DOHH2 (cell line): ENCODE data around the gene NEURL3.

Source experiments
- H3F3A ChIP-seq: fragments of 200-600 bp; sonication (generic), shearing (Covaris generic); 2 replicates; pipeline ENCODE4 v1.6.0; 2016; ENCODE audit warnings: antibody characterized with exemption, mild to moderate bottlenecking; ENCODE audit not compliant: control insufficient read depth, insufficient read depth
- H3K27ac ChIP-seq: fragments of 200-600 bp; sonication (generic); 2 replicates; pipeline ENCODE4 v1.5.1; 2014; ENCODE audit warnings: low read depth, mild to moderate bottlenecking, low read length, moderate library complexity
- H3K27me3 ChIP-seq: fragments of 200-600 bp; sonication (generic); 2 replicates; pipeline ENCODE4 v1.6.1; 2014; ENCODE audit warnings: mild to moderate bottlenecking, low read length, mixed read lengths; ENCODE audit not compliant: control insufficient read depth
- H3K36me3 ChIP-seq: fragments of 200-600 bp; sonication (generic); 2 replicates; pipeline ENCODE4 v1.6.1; 2014; ENCODE audit warnings: mild to moderate bottlenecking, low read length, moderate library complexity, mixed read lengths; ENCODE audit not compliant: control insufficient read depth
- H3K4me1 ChIP-seq: fragments of 200-600 bp; sonication (generic); 2 replicates; pipeline ENCODE4 v1.6.1; 2014; ENCODE audit warnings: mild to moderate bottlenecking, low read length, mixed read lengths; ENCODE audit not compliant: control insufficient read depth
- H3K4me2 ChIP-seq: fragments of 200-600 bp; sonication (generic); 2 replicates; pipeline ENCODE4 v1.6.0; 2014; ENCODE audit warnings: mild to moderate bottlenecking, low read length, moderate library complexity
- H3K4me3 ChIP-seq: fragments of 200-600 bp; sonication (generic); 2 replicates; pipeline ENCODE4 v1.5.1; 2014; ENCODE audit warnings: mild to moderate bottlenecking, low read length, mixed read lengths
- H3K79me2 ChIP-seq: fragments of 200-600 bp; sonication (generic); 2 replicates; pipeline ENCODE4 v1.6.1; 2014; ENCODE audit warnings: mild to moderate bottlenecking, low read length, mixed read lengths; ENCODE audit not compliant: control insufficient read depth
- H3K9me2 ChIP-seq: fragments of 200-600 bp; sonication (generic); replicated peaks from 2 replicates; pipeline ENCODE4 v1.6.1; 2014; ENCODE audit warnings: mild to moderate bottlenecking, low read length, mixed read lengths; ENCODE audit not compliant: control insufficient read depth
- H3K9me3 ChIP-seq: fragments of 200-600 bp; sonication (generic); 2 replicates; pipeline ENCODE4 v1.6.1; 2014; ENCODE audit warnings: antibody characterized with exemption, low read length, mixed read lengths; ENCODE audit not compliant: control insufficient read depth, insufficient read depth
- H4K20me1 ChIP-seq: fragments of 200-600 bp; sonication (generic); 2 replicates; pipeline ENCODE4 v1.6.0; 2014; ENCODE audit warnings: low read depth, mild to moderate bottlenecking, antibody characterized with exemption, low read length, moderate library complexity; ENCODE audit not compliant: control insufficient read depth, insufficient read depth
- EZH2phosphoT487 ChIP-seq: fragments of 200-600 bp; sonication (generic); IDR thresholded peaks from 2 replicates; pipeline ENCODE4 v1.6.1; 2017; ENCODE audit warnings: borderline replicate concordance, mild to moderate bottlenecking, antibody characterized with exemption, low read length, moderate library complexity, mixed read lengths
- TF ChIP-seq, protein P1 (sequence below): fragments of 200-600 bp; sonication (generic); IDR thresholded peaks from one replicate; pipeline ENCODE4 v1.5.1; 2014; ENCODE audit warnings: antibody characterized with exemption, mild to moderate bottlenecking, low read depth, low read length; ENCODE audit not compliant: poor library complexity, severe bottlenecking

The NEURL3 gene

DNA sequence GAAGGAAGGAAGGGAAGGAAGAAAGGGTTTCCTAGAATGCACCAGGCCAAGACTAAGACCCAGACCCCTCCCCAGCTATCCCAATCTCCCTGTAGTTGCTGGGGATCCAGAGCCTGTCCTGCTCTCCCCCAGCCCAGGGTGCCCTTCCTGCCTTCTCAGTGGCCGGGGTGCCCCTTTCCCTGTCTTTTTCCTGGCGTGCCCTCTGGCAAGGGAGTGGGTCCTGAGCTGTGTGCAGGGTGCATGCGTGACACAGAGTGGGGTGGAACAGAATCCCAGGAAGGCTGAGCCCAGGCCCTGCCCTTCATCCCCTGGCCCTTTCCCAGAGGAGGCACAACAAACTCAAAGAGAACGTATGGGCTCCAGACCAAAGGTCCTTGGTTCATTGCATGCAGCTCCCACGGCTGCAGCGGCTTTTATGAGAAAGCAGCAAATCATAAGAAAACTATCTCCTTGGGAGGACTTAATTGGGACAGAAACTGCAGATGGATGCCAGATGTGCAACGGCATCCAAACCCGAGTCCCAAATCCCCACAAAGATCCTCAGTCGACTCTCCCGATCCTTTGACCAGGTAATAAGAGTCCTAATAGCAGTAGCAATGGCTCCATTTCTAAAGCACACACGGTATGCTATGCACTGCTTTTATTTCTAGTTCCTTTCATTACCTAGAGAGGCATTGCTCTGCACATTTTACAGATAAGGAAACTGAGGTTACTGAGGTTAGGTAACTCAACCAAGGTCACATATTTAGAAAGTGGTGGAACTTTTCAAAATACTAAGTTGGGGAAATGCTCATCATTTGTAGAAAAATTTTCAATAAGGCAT is 18.7 kb upstream of the NEURL3 start:
- no peaks in the 10 kb centered on the region for H3K36me3 ChIP-seq
- H3K4me2 ChIP-seq = no peak overlapping the region
- H3K27me3 ChIP-seq = peaks cover 54% of the 10 kb centered on the region
- H3K4me3 ChIP-seq = no peak overlapping the region
- no peak overlapping the region for H3K27ac ChIP-seq
- H3K79me2 ChIP-seq = no peaks in the 10 kb centered on the region
- H3K9me2 ChIP-seq = no peaks in the 10 kb centered on the region
- H4K20me1 ChIP-seq = no peaks in the 10 kb centered on the region
- TF ChIP-seq, protein P1, sequence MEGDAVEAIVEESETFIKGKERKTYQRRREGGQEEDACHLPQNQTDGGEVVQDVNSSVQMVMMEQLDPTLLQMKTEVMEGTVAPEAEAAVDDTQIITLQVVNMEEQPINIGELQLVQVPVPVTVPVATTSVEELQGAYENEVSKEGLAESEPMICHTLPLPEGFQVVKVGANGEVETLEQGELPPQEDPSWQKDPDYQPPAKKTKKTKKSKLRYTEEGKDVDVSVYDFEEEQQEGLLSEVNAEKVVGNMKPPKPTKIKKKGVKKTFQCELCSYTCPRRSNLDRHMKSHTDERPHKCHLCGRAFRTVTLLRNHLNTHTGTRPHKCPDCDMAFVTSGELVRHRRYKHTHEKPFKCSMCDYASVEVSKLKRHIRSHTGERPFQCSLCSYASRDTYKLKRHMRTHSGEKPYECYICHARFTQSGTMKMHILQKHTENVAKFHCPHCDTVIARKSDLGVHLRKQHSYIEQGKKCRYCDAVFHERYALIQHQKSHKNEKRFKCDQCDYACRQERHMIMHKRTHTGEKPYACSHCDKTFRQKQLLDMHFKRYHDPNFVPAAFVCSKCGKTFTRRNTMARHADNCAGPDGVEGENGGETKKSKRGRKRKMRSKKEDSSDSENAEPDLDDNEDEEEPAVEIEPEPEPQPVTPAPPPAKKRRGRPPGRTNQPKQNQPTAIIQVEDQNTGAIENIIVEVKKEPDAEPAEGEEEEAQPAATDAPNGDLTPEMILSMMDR = no peak
- TF ChIP-seq EZH2phosphoT487 = no peak
- no peaks in the 10 kb centered on the region for H3F3A ChIP-seq
- no peaks in the 10 kb centered on the region for H3K9me3 ChIP-seq
- H3K4me1 ChIP-seq = peaks cover 5% of the 10 kb centered on the region; the same call in 1 of the 2 replicates

DNA sequence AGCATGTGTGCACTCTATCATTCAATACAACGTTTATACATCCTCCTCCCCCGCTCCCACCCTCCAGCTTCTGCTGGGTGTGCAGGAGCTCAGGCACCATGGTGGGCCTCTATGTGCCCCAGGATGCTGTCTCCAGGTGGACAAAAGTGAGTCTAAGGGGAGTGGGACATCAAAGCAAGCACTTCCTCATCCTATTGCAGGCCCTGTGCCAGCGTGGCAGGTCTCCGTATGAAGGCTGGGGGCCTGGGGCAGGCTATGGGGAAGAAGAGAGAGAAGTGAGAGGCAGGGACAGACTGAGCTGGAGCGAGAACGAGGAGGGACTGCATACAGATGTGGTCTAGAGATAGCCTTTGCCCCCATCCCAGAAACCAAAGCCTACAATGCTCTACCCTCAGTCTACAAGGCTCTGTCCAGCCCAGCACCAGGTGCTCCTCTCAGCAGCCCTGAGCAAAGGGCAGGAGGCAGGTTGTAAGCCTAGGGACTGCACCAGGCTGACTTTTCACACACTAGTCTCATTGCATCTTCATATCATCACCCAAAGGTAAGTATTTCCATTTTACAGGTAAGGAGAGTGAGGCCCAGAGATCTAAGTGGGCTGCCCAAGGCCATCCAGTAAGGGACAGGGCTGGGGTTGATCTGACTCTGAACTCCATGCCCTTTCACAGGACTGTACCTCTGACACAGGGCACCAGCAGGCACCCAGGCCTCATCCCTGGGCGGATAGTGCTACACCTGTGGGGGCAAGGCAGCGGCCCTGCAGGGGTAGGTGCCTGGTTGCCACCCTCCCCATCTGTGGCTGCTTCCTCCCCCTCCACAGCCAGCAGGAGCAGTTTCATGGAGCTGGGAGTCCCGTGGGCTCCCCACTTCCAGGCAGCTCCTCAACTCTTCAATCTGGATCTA is 17.4 kb upstream of the NEURL3 start:
- Histone ChIP-seq H3K4me2 (no peak overlapping the region), H3K27ac (no peak overlapping the region), H3K4me1 (peaks cover under 1% of the 10 kb centered on the region; the same call in 1 of the 2 replicates), H3K27me3 (peaks cover 41% of the 10 kb centered on the region), H4K20me1 (no peaks in the 10 kb centered on the region), H3K4me3 (no peak overlapping the region), H3K9me2 (no peaks in the 10 kb centered on the region), H3K36me3 (no peaks in the 10 kb centered on the region), H3K79me2 (no peaks in the 10 kb centered on the region), H3F3A (no peaks in the 10 kb centered on the region), H3K9me3 (no peaks in the 10 kb centered on the region)
- TF ChIP-seq, protein P1 = no peak
- no peak for TF ChIP-seq EZH2phosphoT487

DNA sequence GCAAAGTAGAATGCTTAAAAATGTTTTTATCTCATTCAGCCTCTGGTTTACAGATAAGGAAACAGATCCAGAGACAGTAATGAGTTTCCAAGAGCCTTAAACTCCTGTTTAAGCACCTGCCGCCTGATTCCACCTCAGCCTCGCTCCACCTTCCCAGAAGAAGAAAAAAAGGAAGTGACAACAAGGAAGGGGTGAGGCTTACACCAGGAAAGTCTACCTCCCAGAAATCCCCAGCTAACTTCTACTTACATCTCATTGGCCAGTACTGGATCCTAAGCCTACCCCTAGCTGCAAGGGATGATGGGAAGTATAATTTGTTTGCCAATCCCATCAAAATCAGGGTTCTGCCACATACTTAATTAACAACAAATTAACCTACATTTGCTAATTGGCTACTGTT is 16.1 kb upstream of the NEURL3 start:
- H3K4me2 ChIP-seq = no peak overlapping the region
- H3K9me3 ChIP-seq = peaks cover 4% of the 10 kb centered on the region; the same call in 1 of the 2 replicates
- no peak overlapping the region for H3K27ac ChIP-seq
- TF ChIP-seq EZH2phosphoT487 = no peak
- TF ChIP-seq, protein P1 = no peak
- H4K20me1 ChIP-seq = no peaks in the 10 kb centered on the region
- H3F3A ChIP-seq = no peaks in the 10 kb centered on the region
- no peak overlapping the region for H3K4me3 ChIP-seq
- no peaks in the 10 kb centered on the region for H3K4me1 ChIP-seq
- no peaks in the 10 kb centered on the region for H3K9me2 ChIP-seq
- H3K36me3 ChIP-seq = no peaks in the 10 kb centered on the region
- peaks cover 29% of the 10 kb centered on the region for H3K27me3 ChIP-seq
- no peaks in the 10 kb centered on the region for H3K79me2 ChIP-seq
